Measurements from ENCODE around the gene PVALB. TPM values are rescaled to one million over a fixed set of nuclear protein-coding genes. Genes with fewer than 3 reads are reported as not detected.
A peak's percentile ranks its signal among the peaks of the same experiment; 100 is the strongest.

Gene PVALB
- total RNA-seq, 1 donor from 2014 or later, result not detected

- peak; percentile 24 to 51 for DNase-seq (ENCODE audit: low read depth in 2 of 2)
Measured at GRCh38 chr22:36775586-36775963, 41.3 kb downstream of the PVALB start.

- peak; percentile 50 to 57 for DNase-seq (ENCODE audit: low read depth in 2 of 2)
Measured at GRCh38 chr22:36773935-36774334, 42.9 kb downstream of the PVALB start.

- no peak for DNase-seq (ENCODE audit: low read depth in 2 of 2)
Measured at GRCh38 chr22:36772451-36772850, 44.4 kb downstream of the PVALB start.

- DNase-seq (ENCODE audit: low read depth in 2 of 2), result no peak
Measured at GRCh38 chr22:36771356-36772063, 45.3 kb downstream of the PVALB start.

- no peak for DNase-seq (ENCODE audit: low read depth in 2 of 2)
Measured at GRCh38 chr22:36770513-36771231, 46.2 kb downstream of the PVALB start.

GRCh38 chr22:36769541-36770512 lies 47.0 kb downstream of the PVALB start:
- no peak for DNase-seq (ENCODE audit: low read depth in 2 of 2)

GRCh38 chr22:36768616-36769015 lies 48.2 kb downstream of the PVALB start:
- DNase-seq (ENCODE audit: low read depth in 2 of 2), result no peak

GRCh38 chr22:36768141-36768540 lies 48.7 kb downstream of the PVALB start:
- no peak for DNase-seq (ENCODE audit: low read depth in 2 of 2)

- no peak for DNase-seq (ENCODE audit: low read depth in 2 of 2)
Measured at GRCh38 chr22:36767035-36767775, 49.6 kb downstream of the PVALB start.

- DNase-seq (ENCODE audit: low read depth in 2 of 2), result no peak
Measured at GRCh38 chr22:36765943-36766450, 50.8 kb downstream of the PVALB start.

- no peak for DNase-seq (ENCODE audit: low read depth in 2 of 2)
Measured at GRCh38 chr22:36765131-36765942, 51.5 kb downstream of the PVALB start.

- no peak for DNase-seq (ENCODE audit: low read depth in 2 of 2)
Measured at GRCh38 chr22:36764641-36765040, 52.2 kb downstream of the PVALB start.

- no peak for DNase-seq (ENCODE audit: low read depth in 2 of 2)
Measured at GRCh38 chr22:36764060-36764459, 52.8 kb downstream of the PVALB start.

- DNase-seq (ENCODE audit: low read depth in 2 of 2), result no peak
Measured at GRCh38 chr22:36763576-36763975, 53.3 kb downstream of the PVALB start.

- DNase-seq (ENCODE audit: low read depth in 2 of 2), result no peak
Measured at GRCh38 chr22:36762687-36763260, 54.1 kb downstream of the PVALB start.

GRCh38 chr22:36761553-36762240 lies 55.1 kb downstream of the PVALB start:
- DNase-seq (ENCODE audit: low read depth in 2 of 2), result no peak

- DNase-seq (ENCODE audit: low read depth in 2 of 2), result no peak
Measured at GRCh38 chr22:36760786-36761185, 56.0 kb downstream of the PVALB start.

GRCh38 chr22:36759481-36760159 lies 57.2 kb downstream of the PVALB start:
- no peak for DNase-seq (ENCODE audit: low read depth in 2 of 2)
